ENCODE data around the gene UNC119B. TPM values are rescaled to one million over a fixed set of nuclear protein-coding genes. Genes with fewer than 3 reads are reported as not detected.
A peak's percentile ranks its signal among the peaks of the same experiment; 100 is the strongest.

UNC119B gene
- total RNA-seq, 4 donors from 2014 or later = 9.8 to 25.4 (median 21.5) TPM

GRCh38 chr12:120706029-120706428, 4.2 kb upstream of the UNC119B start:
- WGBS, 2 donors (ENCODE audit: low coverage in 1 of 2) = 80 to 81% methylated on average over 5 of the region's 5 CpGs
- in situ Hi-C loops (cut with MboI; ENCODE audit: low pct_ligation_motif_present in 1 of 4, low pct_unique_long_range_greater_than_20kb in 1 of 4, low sequenced_read_pairs in 3 of 4) = no loop called here
- intact Hi-C loops (cut with DNase I; ENCODE audit: low total_unique reads) = no loop called here

GRCh38 chr12:120708651-120709050, 1.6 kb upstream of the UNC119B start:
- Histone ChIP-seq H3K9me3 (no peaks in the 10 kb centered on the region), H3K27me3 (no peaks in the 10 kb centered on the region), H3K4me3 (no peak overlapping the region), H3K4me1 (peaks cover 7 to 23% (median 18%) of the 10 kb centered on the region in 4 donors), H3K36me3 (no peaks in the 10 kb centered on the region), H3K27ac (no peak overlapping the region)
- 40 to 66% methylated on average over 2 to 4 of the region's 4 CpGs for WGBS, 2 donors (ENCODE audit: low coverage in 1 of 2)
- TF ChIP-seq POLR2A (IDR thresholded peaks at IDR 0.05) (no peak), POLR2AphosphoS5 (IDR thresholded peaks at IDR 0.05) (no peak), EP300 (IDR thresholded peaks at IDR 0.05; ENCODE audit: low read depth) (no peak), CTCF (IDR thresholded peaks at IDR 0.05) (no peak)
- no peak for DNase-seq
- in situ Hi-C loops (cut with MboI; ENCODE audit: low pct_ligation_motif_present in 1 of 4, low pct_unique_long_range_greater_than_20kb in 1 of 4, low sequenced_read_pairs in 3 of 4) = no loop called here
- intact Hi-C loops (cut with DNase I; ENCODE audit: low total_unique reads) = no loop called here

More at GRCh38 chr12:120706029-120706428, 4.2 kb upstream of the UNC119B start:
- Histone ChIP-seq H3K4me1 (peaks cover 0 to 10% (median 6%) of the 10 kb centered on the region in 4 donors), H3K36me3 (peaks cover 0 to 10% (median 1%) of the 10 kb centered on the region in 4 donors), H3K27ac (no peak overlapping the region), H3K27me3 (no peaks in the 10 kb centered on the region), H3K9me3 (no peaks in the 10 kb centered on the region), H3K4me3 (no peak overlapping the region)
- no peak for TF ChIP-seq EP300 (IDR thresholded peaks at IDR 0.05; ENCODE audit: low read depth)
- TF ChIP-seq CTCF (IDR thresholded peaks at IDR 0.05) = no peak
- no peak for TF ChIP-seq POLR2A (IDR thresholded peaks at IDR 0.05)
- no peak for TF ChIP-seq POLR2AphosphoS5 (IDR thresholded peaks at IDR 0.05)
- DNase-seq = no peak

GRCh38 chr12:120710805-120711296, 593 bp downstream of the UNC119B start:
- H3K27me3 ChIP-seq = no peaks in the 10 kb centered on the region
- in situ Hi-C loops (cut with MboI; ENCODE audit: low pct_ligation_motif_present in 1 of 4, low pct_unique_long_range_greater_than_20kb in 1 of 4, low sequenced_read_pairs in 3 of 4) = loop anchor here in 3 of 4 donors (5.0 to 10.0 kb wide), 4 partner anchors 64 to 126 kb away; partner anchors contain the start of genes CABP1 (in 2 of the 3) and POP5 (in 1 of the 3)
- TF ChIP-seq EP300 (IDR thresholded peaks at IDR 0.05; ENCODE audit: low read depth) (no peak), POLR2AphosphoS5 (IDR thresholded peaks at IDR 0.05) (no peak), CTCF (IDR thresholded peaks at IDR 0.05) (no peak), POLR2A (IDR thresholded peaks at IDR 0.05) (no peak)
- H3K36me3 ChIP-seq = no peaks in the 10 kb centered on the region
- peaks cover 7 to 24% (median 18%) of the 10 kb centered on the region in 4 donors for H3K4me1 ChIP-seq
- WGBS, 2 donors (ENCODE audit: low coverage in 1 of 2) = 0% methylated on average over 28 of the region's 31 CpGs; no CpG with 5 or more reads in 1 of the 2 donors
- no peaks in the 10 kb centered on the region for H3K9me3 ChIP-seq
- intact Hi-C loops (cut with DNase I; ENCODE audit: low total_unique reads) = loop anchor here (5.0 to 10.0 kb wide), 2 partner anchors 64 to 126 kb away; partner anchors contain the start of gene POP5
- H3K27ac ChIP-seq = peak overlapping the region; percentile 89 to 96 (median 91)
- peak; percentile 42 for DNase-seq
- peak overlapping the region; percentile 60 to 97 (median 84) for H3K4me3 ChIP-seq

- Histone ChIP-seq H3K4me1 (peaks cover 7 to 24% (median 18%) of the 10 kb centered on the region in 4 donors), H3K9me3 (no peaks in the 10 kb centered on the region), H3K4me3 (peak overlapping the region in 3 of 4 donors; percentile 76 to 97 (median 93)), H3K27ac (peak overlapping the region; percentile 89 to 96 (median 91)), H3K36me3 (no peaks in the 10 kb centered on the region), H3K27me3 (no peaks in the 10 kb centered on the region)
- 0 to 44% methylated on average over 3 to 6 of the region's 6 CpGs for WGBS, 2 donors (ENCODE audit: low coverage in 1 of 2)
- no peak for DNase-seq
- intact Hi-C loops (cut with DNase I; ENCODE audit: low total_unique reads) (loop anchor here (5.0 to 10.0 kb wide), 2 partner anchors 64 to 127 kb away; partner anchors contain the start of gene POP5), in situ Hi-C loops (cut with MboI; ENCODE audit: low pct_ligation_motif_present in 1 of 4, low pct_unique_long_range_greater_than_20kb in 1 of 4, low sequenced_read_pairs in 3 of 4) (loop anchor here in 3 of 4 donors (5.0 to 10.0 kb wide), 4 partner anchors 64 to 127 kb away; partner anchors contain the start of genes CABP1 (in 2 of the 3) and POP5 (in 1 of the 3))
- TF ChIP-seq CTCF (IDR thresholded peaks at IDR 0.05) = no peak
- TF ChIP-seq POLR2AphosphoS5 (IDR thresholded peaks at IDR 0.05) = no peak
- no peak for TF ChIP-seq EP300 (IDR thresholded peaks at IDR 0.05; ENCODE audit: low read depth)
- no peak for TF ChIP-seq POLR2A (IDR thresholded peaks at IDR 0.05)
These were observed 1.2 kb downstream of the UNC119B start for GRCh38 chr12:120711411-120711810.
